OCI-LY7 (cell line): ENCODE measurements around the gene NEO1. TPM values are rescaled to one million over a fixed set of nuclear protein-coding genes. Genes with fewer than 3 reads are reported as not detected.

ENCODE experiments used
- BruUV-seq: library from RNA; stranded (reverse); fragments of 400-500 nt; replicated peaks from 2 replicates; lab custom pipeline; 2021; lab: Mats Ljungman, UMichigan
- CTCF ChIA-PET: fragments of 300-600 bp; sonication (Branson Sonifier 250); formaldehyde crosslinking; loops from one replicate; lab custom pipeline; 2022; ENCODE audit warnings: antibody characterized with exemption; ENCODE audit not compliant: unreplicated experiment; lab: Charles Lee
- POLR2A ChIA-PET: fragments of 300-600 bp; sonication (Branson Sonifier 250); formaldehyde crosslinking; loops from one replicate; lab custom pipeline; 2022; ENCODE audit warnings: antibody characterized with exemption; lab: Charles Lee
- DNase-seq: peaks from one replicate; pipeline ENCODE4 v3.0.0-alpha.2; 2015; ENCODE audit warnings: low spot score
- H2AFZ ChIP-seq: fragments of 200-600 bp; sonication (generic), shearing (Covaris generic); 2 replicates; pipeline ENCODE4 v1.6.1; 2014; ENCODE audit warnings: mild to moderate bottlenecking, antibody characterized with exemption, low read length, moderate library complexity
- H3K27ac ChIP-seq: fragments of 200-600 bp; sonication (generic); 2 replicates; pipeline ENCODE4 v1.5.1; 2014; ENCODE audit warnings: mixed run types, low read depth, mild to moderate bottlenecking, moderate library complexity, low read length, inconsistent platforms; ENCODE audit not compliant: poor library complexity, severe bottlenecking
- H3K36me3 ChIP-seq: fragments of 200-600 bp; sonication (generic); 2 replicates; pipeline ENCODE4 v1.6.1; 2014; ENCODE audit warnings: mild to moderate bottlenecking, antibody characterized with exemption, low read length, moderate library complexity, mixed read lengths; ENCODE audit not compliant: insufficient read depth
- H3K4me1 ChIP-seq: fragments of 200-600 bp; sonication (generic); 2 replicates; pipeline ENCODE4 v1.5.1; 2014; ENCODE audit warnings: mild to moderate bottlenecking, low read length; ENCODE audit not compliant: insufficient read depth, poor library complexity, severe bottlenecking
- H3K4me2 ChIP-seq: fragments of 200-600 bp; sonication (generic); 2 replicates; pipeline ENCODE4 v1.6.1; 2014; ENCODE audit warnings: mild to moderate bottlenecking, low read length
- H3K4me3 ChIP-seq: fragments of 200-600 bp; sonication (generic); 2 replicates; pipeline ENCODE4 v1.5.1; 2014; ENCODE audit warnings: mild to moderate bottlenecking, low read depth, low read length; ENCODE audit not compliant: poor library complexity, severe bottlenecking
- H3K79me2 ChIP-seq: fragments of 200-600 bp; sonication (generic); 2 replicates; pipeline ENCODE4 v1.6.1; 2016; ENCODE audit warnings: low read depth, mild to moderate bottlenecking, low read length, moderate library complexity, mixed read lengths; ENCODE audit not compliant: insufficient read depth
- H3K9me2 ChIP-seq: fragments of 200-600 bp; sonication (generic); 2 replicates; pipeline ENCODE4 v1.6.1; 2016; ENCODE audit warnings: mild to moderate bottlenecking, low read length, mixed read lengths; ENCODE audit not compliant: insufficient read depth
- H3K9me3 ChIP-seq: fragments of 200-600 bp; sonication (generic); 2 replicates; pipeline ENCODE4 v1.6.1; 2014; ENCODE audit warnings: mild to moderate bottlenecking, mixed run types, low read length, mixed read lengths
- H4K20me1 ChIP-seq: fragments of 200-600 bp; sonication (generic); 2 replicates; pipeline ENCODE4 v1.6.1; 2014; ENCODE audit warnings: mild to moderate bottlenecking, antibody characterized with exemption, low read length, moderate library complexity, mixed read lengths; ENCODE audit not compliant: insufficient read depth
- EZH2phosphoT487 ChIP-seq: fragments of 200-600 bp; sonication (generic); IDR thresholded peaks from 2 replicates; pipeline ENCODE4 v1.6.1; 2018; ENCODE audit warnings: low read depth, borderline replicate concordance, mild to moderate bottlenecking, mixed run types, antibody characterized with exemption, low read length, moderate library complexity, mixed read lengths
- intact Hi-C: fragments of 100-400 bp; cut with micrococcal nuclease; formaldehyde crosslinking; loops from one replicate; pipeline ENCODE4 v1.10.0; 2022; ENCODE audit not compliant: unreplicated experiment
- total RNA-seq, 2 experiments: library from RNA; depleted of rRNA in 1 of 2; stranded (reverse); fragments of >200 nt in 1 of 2; shearing (Covaris generic) in 1 of 2; gene quantifications; 2 replicates each; pipeline ENCODE4 v1.2.3, GENCODE V29; 2014 to 2022
- TF ChIP-seq, protein P1 (sequence below): fragments of 200-600 bp; sonication (generic); conservative IDR thresholded peaks from 2 replicates; pipeline ENCODE4 v1.5.1; 2014; ENCODE audit warnings: mild to moderate bottlenecking, antibody characterized with exemption, low read length, moderate library complexity, mixed read lengths

NEO1 gene
- total RNA-seq, 2 experiments from 2014 or later, result 3.0 TPM

DNA sequence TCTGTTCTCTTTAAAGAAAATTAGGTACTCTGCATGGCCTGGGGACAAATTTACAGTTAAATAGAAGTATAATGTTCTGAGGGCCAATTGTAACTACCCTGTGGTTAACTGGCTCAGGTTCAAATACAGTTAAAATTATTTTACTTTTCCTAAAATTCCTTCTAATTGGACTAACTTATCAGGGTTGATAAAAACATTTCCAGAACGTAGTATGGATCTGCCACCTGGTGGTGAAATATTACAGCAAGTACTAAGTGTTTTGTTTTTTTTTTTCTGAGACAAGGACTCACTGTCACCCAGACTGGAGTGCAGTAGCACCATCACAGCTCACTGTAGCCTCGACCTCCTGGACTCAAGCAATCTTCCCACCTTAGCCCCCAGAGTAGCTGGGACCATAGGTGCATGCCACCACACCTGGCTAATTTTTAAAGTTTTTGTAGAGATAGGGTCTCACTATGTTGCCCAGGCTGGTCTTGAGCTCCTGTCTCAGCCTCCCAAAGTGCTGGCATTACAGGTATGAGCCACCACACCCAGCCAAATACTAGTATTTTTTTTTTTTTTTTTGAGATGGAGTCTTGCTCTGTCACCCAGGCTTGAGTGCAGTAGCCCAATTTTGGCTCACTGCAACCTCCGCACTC is 29.2 kb downstream of the NEO1 start:
- H3K9me2 ChIP-seq, result no peaks in the 10 kb centered on the region
- TF ChIP-seq EZH2phosphoT487, result no peak
- TF ChIP-seq, protein P1, sequence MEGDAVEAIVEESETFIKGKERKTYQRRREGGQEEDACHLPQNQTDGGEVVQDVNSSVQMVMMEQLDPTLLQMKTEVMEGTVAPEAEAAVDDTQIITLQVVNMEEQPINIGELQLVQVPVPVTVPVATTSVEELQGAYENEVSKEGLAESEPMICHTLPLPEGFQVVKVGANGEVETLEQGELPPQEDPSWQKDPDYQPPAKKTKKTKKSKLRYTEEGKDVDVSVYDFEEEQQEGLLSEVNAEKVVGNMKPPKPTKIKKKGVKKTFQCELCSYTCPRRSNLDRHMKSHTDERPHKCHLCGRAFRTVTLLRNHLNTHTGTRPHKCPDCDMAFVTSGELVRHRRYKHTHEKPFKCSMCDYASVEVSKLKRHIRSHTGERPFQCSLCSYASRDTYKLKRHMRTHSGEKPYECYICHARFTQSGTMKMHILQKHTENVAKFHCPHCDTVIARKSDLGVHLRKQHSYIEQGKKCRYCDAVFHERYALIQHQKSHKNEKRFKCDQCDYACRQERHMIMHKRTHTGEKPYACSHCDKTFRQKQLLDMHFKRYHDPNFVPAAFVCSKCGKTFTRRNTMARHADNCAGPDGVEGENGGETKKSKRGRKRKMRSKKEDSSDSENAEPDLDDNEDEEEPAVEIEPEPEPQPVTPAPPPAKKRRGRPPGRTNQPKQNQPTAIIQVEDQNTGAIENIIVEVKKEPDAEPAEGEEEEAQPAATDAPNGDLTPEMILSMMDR, result peak; percentile 83
- no peaks in the 10 kb centered on the region for H4K20me1 ChIP-seq
- H3K4me3 ChIP-seq, result no peak overlapping the region
- no peaks in the 10 kb centered on the region for H3K9me3 ChIP-seq
- ChIA-PET CTCF (no interaction called here), POLR2A (interaction anchor here (0.6 to 0.9 kb wide), 2 partner anchors 395 to 1623 kb away, joined by 3 to 4 read pairs; partner anchors contain the start of genes BBS4 and HIGD2B)
- H3K4me2 ChIP-seq, result no peak overlapping the region
- intact Hi-C loops, result loop anchor here (5.0 to 10.0 kb wide), 4 partner anchors 284 to 767 kb away; no protein-coding TSS in a partner anchor
- no peaks in the 10 kb centered on the region for H3K79me2 ChIP-seq
- no peak overlapping the region for H3K27ac ChIP-seq
- H3K4me1 ChIP-seq, result no peaks in the 10 kb centered on the region
- H2AFZ ChIP-seq, result no peak overlapping the region
- DNase-seq, result peak; percentile 51
- BruUV-seq, result no TSS peak
- no peaks in the 10 kb centered on the region for H3K36me3 ChIP-seq

GRCh38 chr15:73082812-73083211 is 30.5 kb downstream of the NEO1 start:
- Histone ChIP-seq H4K20me1 (no peaks in the 10 kb centered on the region), H3K36me3 (no peaks in the 10 kb centered on the region), H3K4me1 (no peaks in the 10 kb centered on the region), H3K4me3 (no peak overlapping the region), H3K79me2 (no peaks in the 10 kb centered on the region), H3K9me3 (no peaks in the 10 kb centered on the region), H2AFZ (no peak overlapping the region), H3K4me2 (no peak overlapping the region), H3K27ac (no peak overlapping the region), H3K9me2 (no peaks in the 10 kb centered on the region)
- no peak for DNase-seq
- intact Hi-C loops, result loop anchor here (5.0 to 10.0 kb wide), 4 partner anchors 286 to 768 kb away; no protein-coding TSS in a partner anchor
- ChIA-PET POLR2A (no interaction called here), CTCF (no interaction called here)
- no TSS peak for BruUV-seq
- TF ChIP-seq, protein P1, result no peak
- TF ChIP-seq EZH2phosphoT487, result no peak

- Histone ChIP-seq H3K4me2 (no peak overlapping the region), H2AFZ (no peak overlapping the region), H3K4me3 (no peak overlapping the region), H4K20me1 (no peaks in the 10 kb centered on the region), H3K79me2 (no peaks in the 10 kb centered on the region), H3K9me2 (no peaks in the 10 kb centered on the region), H3K27ac (no peak overlapping the region), H3K4me1 (no peaks in the 10 kb centered on the region), H3K36me3 (no peaks in the 10 kb centered on the region), H3K9me3 (no peaks in the 10 kb centered on the region)
- no TSS peak for BruUV-seq
- TF ChIP-seq, protein P1, result no peak
- no peak for DNase-seq
- intact Hi-C loops, result loop anchor here (10.0 kb wide), 2 partner anchors 482 to 772 kb away; no protein-coding TSS in a partner anchor
- ChIA-PET POLR2A (interaction anchor here (0.6 kb wide), 1 partner anchor 29 kb away, joined by 3 read pairs; no protein-coding TSS in a partner anchor), CTCF (no interaction called here)
These were observed 34.8 kb downstream of the NEO1 start for GRCh38 chr15:73087098-73087497.
